B cell (primary cell): ENCODE data around the gene GNA15. TPM values are rescaled to one million over a fixed set of nuclear protein-coding genes. Genes with fewer than 3 reads are reported as not detected.

Experiments
- ATAC-seq: fragments of 200-7000 bp; cut with Tn5 transposase; one replicate; pipeline ENCODE4 v1.10.0; 2021; ENCODE audit warnings: low read depth, mild to moderate bottlenecking, moderate number of reproducible peaks, moderate library complexity
- CTCF ChIA-PET: fragments of 350-600 bp; sonication (Branson Sonifier 250); formaldehyde crosslinking; loops from one replicate; lab custom pipeline; 2021; ENCODE audit warnings: antibody characterized with exemption, inconsistent platforms; lab: Charles Lee
- POLR2A ChIA-PET: fragments of 350-600 bp; sonication (Branson Sonifier 250); formaldehyde crosslinking; loops from one replicate; lab custom pipeline; 2021; ENCODE audit warnings: antibody characterized with exemption; lab: Charles Lee
- DNase-seq: peaks from one replicate; pipeline ENCODE4 v3.0.0; 2013
- H2AFZ ChIP-seq: 2 replicates; pipeline ENCODE4 v1.6.1; 2012; ENCODE audit warnings: mild to moderate bottlenecking, low read depth, low read length; ENCODE audit not compliant: insufficient read depth, poor library complexity, severe bottlenecking
- H3K27ac ChIP-seq, 2 donors: 1 replicate in 1 of 2; 2 replicates in 1 of 2; pipeline ENCODE4 v1.5.1; 2012 to 2013; ENCODE audit warnings: low read length in 2 of 2, mild to moderate bottlenecking in 2 of 2, moderate library complexity in 1 of 2
- H3K27me3 ChIP-seq, 4 experiments: fragments of 200-600 bp in 1 of 4; sonication (generic) in 1 of 4; replicated peaks in 1 of 4; 1 replicate in 2 of 4; 2 replicates in 2 of 4; pipeline versions ENCODE4 v1.6.1 to v1.7.0; 2013 to 2016; ENCODE audit warnings: low read length in 3 of 4, mild to moderate bottlenecking in 2 of 4, mixed read lengths in 1 of 4, moderate library complexity in 1 of 4; ENCODE audit not compliant: insufficient read depth in 4 of 4, control insufficient read depth in 3 of 4; ENCODE audit errors: control extremely low read depth in 1 of 4
- H3K36me3 ChIP-seq, 2 experiments: replicated peaks in 1 of 2; 1 replicate in 1 of 2; 2 replicates in 1 of 2; pipeline versions ENCODE4 v1.6.1 to v1.7.1; 2013; ENCODE audit warnings: low read length in 1 of 2; ENCODE audit not compliant: insufficient read depth in 2 of 2, control insufficient read depth in 1 of 2; ENCODE audit errors: control extremely low read depth in 1 of 2, extremely low read depth in 1 of 2
- H3K4me1 ChIP-seq, 2 donors: fragments of 200-600 bp in 1 of 2; sonication (generic) in 1 of 2; 1 replicate in 1 of 2; 2 replicates in 1 of 2; pipeline versions ENCODE4 v1.5.1 to v1.6.1; 2013 to 2017; ENCODE audit warnings: low read length in 2 of 2; ENCODE audit not compliant: control insufficient read depth in 2 of 2, insufficient read depth in 2 of 2
- H3K4me2 ChIP-seq: replicated peaks from 2 replicates; pipeline ENCODE3; 2012; ENCODE audit warnings: mild to moderate bottlenecking, low read depth, low read length; ENCODE audit not compliant: poor library complexity, severe bottlenecking
- H3K4me3 ChIP-seq, 5 experiments: fragments of 200-600 bp in 1 of 5; sonication (generic) in 1 of 5; 1 replicate in 3 of 5; 2 replicates in 2 of 5; pipeline versions ENCODE4 v1.5.1 to v1.7.0; 2011 to 2016; ENCODE audit warnings: low read length in 4 of 5, mild to moderate bottlenecking in 4 of 5, low read depth in 2 of 5, control low read depth in 1 of 5, moderate library complexity in 1 of 5; ENCODE audit not compliant: insufficient read depth in 1 of 5; ENCODE audit errors: control extremely low read depth in 1 of 5, extremely low read depth in 1 of 5
- H3K79me2 ChIP-seq: fragments of 200-600 bp; sonication (generic); one replicate; pipeline ENCODE4 v1.6.0; 2016; ENCODE audit warnings: low read length; ENCODE audit not compliant: control insufficient read depth, insufficient read depth
- H3K9ac ChIP-seq: fragments of 200-600 bp; sonication (generic); 2 replicates; pipeline ENCODE4 v1.6.1; 2017; ENCODE audit warnings: mild to moderate bottlenecking, low read length, moderate library complexity
- H3K9me3 ChIP-seq, 3 donors: one replicate each; pipeline versions ENCODE4 v1.6.1 to v1.7.1; 2013; ENCODE audit warnings: low read length in 2 of 3; ENCODE audit not compliant: control insufficient read depth in 2 of 3, insufficient read depth in 1 of 3; ENCODE audit errors: control extremely low read depth in 1 of 3
- H4K20me1 ChIP-seq: 2 replicates; pipeline ENCODE4 v1.6.0; 2012; ENCODE audit warnings: mild to moderate bottlenecking, low read length; ENCODE audit not compliant: insufficient read depth, control insufficient read depth, poor library complexity, severe bottlenecking
- H3K27ac Mint-ChIP-seq: one replicate; pipeline ENCODE4 v1.8.0; 2021; ENCODE audit warnings: mixed read lengths
- H3K27me3 Mint-ChIP-seq: one replicate; pipeline ENCODE4 v1.8.0; 2021; ENCODE audit warnings: mixed read lengths
- H3K4me1 Mint-ChIP-seq: one replicate; pipeline ENCODE4 v1.8.0; 2021; ENCODE audit warnings: mixed read lengths
- H3K4me3 Mint-ChIP-seq: one replicate; pipeline ENCODE4 v1.8.0; 2021; ENCODE audit warnings: mixed read lengths
- H3K9me3 Mint-ChIP-seq: one replicate; pipeline ENCODE4 v1.8.0; 2022; ENCODE audit warnings: mixed read lengths; ENCODE audit not compliant: insufficient read depth
- CTCF ChIP-seq: fragments of 200-600 bp; IDR thresholded peaks from one replicate; pipeline ENCODE4 v1.8.0; 2022; ENCODE audit warnings: antibody characterized with exemption, mild to moderate bottlenecking
- EZH2 ChIP-seq: IDR thresholded peaks from 2 replicates; pipeline ENCODE4 v1.6.1; 2012; ENCODE audit warnings: borderline replicate concordance, low read depth, mild to moderate bottlenecking, moderate library complexity, low read length; ENCODE audit not compliant: insufficient read depth, poor library complexity, severe bottlenecking
- WGBS: methylation state at CpG from one replicate; pipeline ENCODE4 v1.1.5; 2013; ENCODE audit warnings: missing lambda C conversion rate; ENCODE audit not compliant: insufficient coverage; 5-methylcytosine and 5-hydroxymethylcytosine counted together
- intact Hi-C: fragments of 100-400 bp; cut with micrococcal nuclease; formaldehyde crosslinking; loops from one replicate; pipeline ENCODE4 v1.10.0; 2022
- polyA plus RNA-seq: library from polyadenylated mRNA; depleted of rRNA; stranded (reverse); fragments of >200 nt; gene quantifications from 2 replicates; pipeline ENCODE4 v1.2.3, GENCODE V29; 2012
- total RNA-seq, 2 donors: library from RNA; stranded (reverse); fragments of 120-200 nt in 1 of 2; gene quantifications; 1 replicate in 1 of 2; 2 replicates in 1 of 2; pipeline versions ENCODE4 v1.2.3 to v1.2.4, GENCODE V29; 2013 to 2022

Gene GNA15
- total and polyA plus RNA-seq, 2 donors (not counting 1 experiment from before 2014, with no cell fraction given), result 0.37 to 0.52 TPM

- POLR2A ChIA-PET, result no interaction called here
- peaks cover 60% of the 10 kb centered on the region for H3K79me2 ChIP-seq
Observed at GRCh38 chr19:3102239-3103140, 33.3 kb upstream of the GNA15 start.

More at GRCh38 chr19:3102239-3103140, 33.3 kb upstream of the GNA15 start:
- no peak overlapping the region for H3K9ac ChIP-seq
- ATAC-seq (no peak), DNase-seq (no peak)
- CTCF ChIA-PET, result interaction anchor here (0.8 to 12.5 kb wide), 10 partner anchors 15 to 152 kb away, joined by 3 to 281 read pairs (median 5); no protein-coding TSS in a partner anchor
- WGBS, result 93% methylated on average over 31 of the region's 34 CpGs
- H4K20me1 ChIP-seq, result peaks cover 28% of the 10 kb centered on the region
- H3K9me3 Mint-ChIP-seq, result no peaks in the 10 kb centered on the region
- H3K27ac ChIP-seq, result no peak overlapping the region
- TF ChIP-seq CTCF (no peak), EZH2 (no peak)
- H3K4me1 Mint-ChIP-seq, result peaks cover 20% of the 10 kb centered on the region
- no peak overlapping the region for H3K4me3 ChIP-seq
- H3K4me3 Mint-ChIP-seq, result no peak overlapping the region
- peaks cover 5% of the 10 kb centered on the region for H3K27me3 Mint-ChIP-seq
- H3K9me3 ChIP-seq, result no peaks in the 10 kb centered on the region
- H2AFZ ChIP-seq, result no peak overlapping the region
- H3K27me3 ChIP-seq, result peaks cover 0 to 10% (median 2%) of the 10 kb centered on the region in 4 experiments
- intact Hi-C loops, result no loop called here
- no peaks in the 10 kb centered on the region for H3K36me3 ChIP-seq
- H3K4me2 ChIP-seq, result no peak overlapping the region
- no peak overlapping the region for H3K27ac Mint-ChIP-seq
- H3K4me1 ChIP-seq, result peaks cover 20 to 33% of the 10 kb centered on the region in 2 donors
